Kidney epithelial cell (primary cell): ENCODE results near the gene SLC26A4. TPM values are rescaled to one million over a fixed set of nuclear protein-coding genes. Genes with fewer than 3 reads are reported as not detected.

Experiments used
- DNase-seq: peaks from one replicate; pipeline ENCODE4 v3.0.0-alpha.2; 2010; ENCODE audit warnings: low read depth
- H3K27me3 ChIP-seq: 2 replicates; pipeline ENCODE4 v1.6.0; 2011; ENCODE audit warnings: low read length; ENCODE audit not compliant: control insufficient read depth, insufficient read depth
- H3K36me3 ChIP-seq: 2 replicates; pipeline ENCODE4 v1.5.1; 2011; ENCODE audit warnings: low read length; ENCODE audit not compliant: control insufficient read depth, insufficient read depth
- H3K4me3 ChIP-seq: 2 replicates; pipeline ENCODE4 v1.5.1; 2011; ENCODE audit warnings: low read depth, mild to moderate bottlenecking, control low read depth, low read length
- CTCF ChIP-seq: IDR thresholded peaks from 2 replicates; pipeline ENCODE4 v1.5.1; 2011; ENCODE audit warnings: mild to moderate bottlenecking, moderate library complexity, low read length, control low read depth, inconsistent platforms; ENCODE audit not compliant: insufficient read depth, poor library complexity, severe bottlenecking
- total RNA-seq: library from RNA; depleted of rRNA; stranded (reverse); fragments of >200 nt; gene quantifications from 2 replicates; pipeline ENCODE4 v1.2.3, GENCODE V29; 2015

The SLC26A4 gene
- total RNA-seq, 1 donor from 2014 or later = 0.25 TPM

- DNase-seq = peak; percentile 72
- H3K36me3 ChIP-seq = no peaks in the 10 kb centered on the region
- no peaks in the 10 kb centered on the region for H3K27me3 ChIP-seq
- TF ChIP-seq CTCF = peak; percentile 73
- peak within 1 kb of the TSS; percentile 83 for H3K4me3 ChIP-seq
These were observed 83.1 kb downstream of the SLC26A4 start, which contains the start of gene CBLL1 for GRCh38 chr7:107743567-107744344. Gene CBLL1, plus strand, starts transcription at chr7:107744142. Its CDS starts 22 bp downstream, at chr7:107744164.

GRCh38 chr7:107744345-107744750 lies 83.7 kb downstream of the SLC26A4 start:
- Histone ChIP-seq H3K36me3 (no peaks in the 10 kb centered on the region), H3K27me3 (no peaks in the 10 kb centered on the region), H3K4me3 (peak overlapping the region; percentile 83)
- no peak for DNase-seq
- no peak for TF ChIP-seq CTCF

- Histone ChIP-seq H3K36me3 (no peaks in the 10 kb centered on the region), H3K4me3 (no peak overlapping the region), H3K27me3 (no peaks in the 10 kb centered on the region)
- no peak for TF ChIP-seq CTCF
- DNase-seq = no peak
These were observed 85.4 kb downstream of the SLC26A4 start for GRCh38 chr7:107746006-107746405.

- Histone ChIP-seq H3K36me3 (no peaks in the 10 kb centered on the region), H3K27me3 (no peaks in the 10 kb centered on the region), H3K4me3 (no peak overlapping the region)
- no peak for DNase-seq
- no peak for TF ChIP-seq CTCF
These were observed 90.5 kb downstream of the SLC26A4 start for GRCh38 chr7:107751113-107751512.

DNA sequence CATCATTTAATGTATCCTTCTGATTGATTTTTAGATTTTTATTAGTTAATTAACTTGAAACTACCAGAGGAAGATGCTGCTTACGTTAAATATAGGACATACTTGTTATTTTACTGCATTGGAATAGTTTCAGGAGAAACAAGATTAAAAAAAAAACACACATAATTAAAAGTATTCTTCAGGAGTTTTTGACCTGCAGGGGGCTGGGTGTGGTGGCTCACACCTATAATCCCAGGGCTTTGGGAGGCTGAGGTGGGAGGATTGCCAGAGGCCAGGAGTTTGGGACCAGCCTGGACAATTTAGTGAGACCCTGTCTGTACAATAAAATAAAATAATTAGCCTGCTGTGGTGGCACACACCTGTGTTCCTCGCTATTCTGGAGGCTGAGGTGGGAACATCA lies 94.0 kb downstream of the SLC26A4 start:
- Histone ChIP-seq H3K36me3 (peaks cover 3% of the 10 kb centered on the region), H3K27me3 (no peaks in the 10 kb centered on the region), H3K4me3 (no peak overlapping the region)
- TF ChIP-seq CTCF = no peak
- no peak for DNase-seq

DNA sequence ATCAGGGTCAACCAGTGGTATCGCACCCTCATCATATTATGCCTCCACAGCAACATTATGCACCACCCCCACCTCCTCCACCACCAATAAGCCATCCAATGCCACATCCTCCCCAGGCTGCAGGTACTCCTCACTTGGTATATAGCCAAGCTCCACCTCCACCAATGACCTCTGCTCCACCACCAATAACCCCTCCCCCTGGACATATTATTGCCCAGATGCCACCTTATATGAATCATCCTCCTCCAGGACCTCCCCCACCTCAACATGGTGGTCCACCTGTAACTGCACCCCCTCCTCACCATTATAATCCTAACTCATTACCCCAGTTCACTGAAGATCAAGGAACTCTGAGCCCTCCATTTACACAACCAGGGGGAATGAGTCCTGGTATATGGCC lies 98.0 kb downstream of the SLC26A4 start:
- TF ChIP-seq CTCF = no peak
- DNase-seq = no peak
- Histone ChIP-seq H3K27me3 (no peaks in the 10 kb centered on the region), H3K4me3 (no peak overlapping the region), H3K36me3 (peaks cover 3% of the 10 kb centered on the region)
